SW 1271 (cell line): ENCODE measurements around the gene GATAD2A.
A peak's percentile ranks its signal among the peaks of the same experiment; 100 is the strongest.

Source experiments
- DNase-seq, 2 experiments: peaks; one replicate each; lab custom pipeline; 2025; lab: John Stamatoyannopoulos, UW

The GATAD2A gene

DNA sequence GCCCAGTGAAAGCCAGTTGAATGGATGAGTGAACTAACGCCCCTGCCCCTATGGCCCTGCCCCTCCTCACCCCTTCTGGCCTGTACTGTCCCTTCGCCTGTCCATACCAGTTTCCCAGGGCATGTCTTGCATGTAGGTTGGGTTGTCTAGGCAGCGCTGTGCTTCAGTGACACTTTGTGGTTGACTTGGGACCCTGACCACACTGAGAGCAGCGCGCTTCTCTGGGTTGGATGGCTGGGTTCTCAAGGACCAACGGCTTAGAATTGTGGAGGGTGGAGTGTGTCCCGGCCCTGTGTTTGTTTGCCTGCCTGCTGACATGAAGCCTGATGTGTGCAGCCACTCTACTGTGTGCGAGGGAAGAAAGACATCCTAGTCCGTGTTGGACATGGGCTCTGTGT is 15.8 kb downstream of the GATAD2A start:
- no peak for DNase-seq

DNA sequence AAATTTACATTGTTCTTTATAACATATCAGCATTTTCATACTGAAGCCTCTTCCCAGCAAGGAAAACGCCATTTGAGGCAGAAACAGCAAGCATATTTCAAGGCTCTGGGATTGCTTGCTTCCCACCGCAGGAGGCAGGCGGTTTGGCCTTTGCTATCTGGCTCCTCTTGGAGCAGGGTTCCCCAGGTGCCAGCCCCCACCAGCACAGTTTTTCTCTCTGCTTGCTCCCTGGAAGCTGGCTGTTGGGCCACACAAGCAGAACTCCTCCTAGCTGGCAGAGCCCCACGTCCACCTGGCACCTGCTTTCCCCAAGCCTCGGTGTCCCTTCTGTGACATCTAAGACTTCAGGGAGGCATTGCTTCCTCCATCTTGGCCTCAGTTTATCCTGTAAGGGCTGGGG is 16.7 kb downstream of the GATAD2A start:
- no peak for DNase-seq

DNA sequence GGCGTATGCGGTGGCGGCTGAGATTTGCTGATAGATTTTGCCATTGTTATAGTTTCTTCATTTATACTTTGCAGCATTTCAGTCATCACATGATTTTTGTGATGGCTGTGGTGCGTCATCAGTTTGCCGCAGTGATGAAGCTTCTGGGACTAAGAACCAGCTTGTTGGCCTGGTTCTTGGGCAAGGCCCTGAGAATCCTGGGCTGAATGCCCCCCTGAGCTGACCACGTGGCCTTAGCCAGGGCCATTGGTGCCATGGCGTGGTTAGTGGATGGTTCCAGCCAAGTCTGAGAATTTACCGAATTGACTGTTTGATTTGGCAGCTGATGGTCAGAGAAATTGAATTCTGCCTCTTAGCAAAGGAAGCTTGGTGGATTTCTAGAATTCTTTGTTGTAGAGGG is 17.8 kb downstream of the GATAD2A start:
- no peak for DNase-seq

DNA sequence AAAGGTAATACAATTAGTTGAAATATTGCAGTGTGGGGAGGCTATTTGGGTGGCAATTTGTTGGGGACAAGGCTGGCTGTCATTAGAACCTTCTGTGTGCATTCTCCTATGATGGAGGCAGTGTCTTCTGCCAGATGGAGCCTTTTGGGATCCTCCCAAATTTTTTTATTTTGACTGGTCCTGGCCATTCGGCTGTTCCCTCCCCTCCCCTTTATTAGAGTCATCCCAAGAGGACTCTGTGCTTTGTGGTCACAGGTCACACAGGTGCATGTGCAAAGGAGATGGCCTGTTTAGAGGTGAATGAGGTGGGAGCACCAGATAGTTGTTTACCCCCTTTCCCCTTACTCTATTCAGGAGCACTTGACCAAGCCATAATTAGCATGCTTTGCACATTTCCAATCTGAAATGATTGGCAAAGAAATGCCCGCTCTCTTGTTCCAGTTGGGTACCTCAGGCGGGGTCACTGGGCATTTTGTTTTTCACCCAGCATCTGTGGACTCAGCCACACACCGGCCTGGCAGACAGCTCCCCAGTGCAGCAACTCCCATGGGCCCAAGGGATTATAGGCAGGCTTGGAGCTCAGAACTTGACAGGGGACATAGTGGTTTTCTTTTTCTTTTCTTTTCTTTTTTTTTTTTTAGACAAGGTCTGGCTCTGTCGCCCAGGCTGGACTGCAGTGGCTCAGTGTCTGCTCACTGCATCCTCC is 19.8 kb downstream of the GATAD2A start:
- no peak for DNase-seq

DNA sequence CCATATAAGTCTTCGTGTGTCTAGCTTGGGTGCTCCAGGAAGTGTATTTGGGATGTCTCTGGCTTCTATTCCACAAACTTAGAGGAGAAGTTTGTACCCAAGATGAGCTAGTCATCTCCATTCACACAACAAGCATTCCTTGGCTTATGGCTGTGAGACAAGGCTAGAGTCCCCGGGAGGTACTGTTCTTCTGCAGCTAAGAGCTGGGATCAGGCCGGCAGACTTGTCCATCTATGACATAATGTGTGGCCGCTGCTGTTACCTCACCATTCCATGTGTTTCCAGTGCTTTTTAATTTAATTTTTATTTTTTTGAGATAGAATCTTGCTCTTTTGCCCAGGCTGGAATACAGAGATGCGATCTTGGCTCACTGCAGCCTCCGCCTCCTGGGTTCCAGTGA is 20.7 kb downstream of the GATAD2A start:
- no peak for DNase-seq

DNA sequence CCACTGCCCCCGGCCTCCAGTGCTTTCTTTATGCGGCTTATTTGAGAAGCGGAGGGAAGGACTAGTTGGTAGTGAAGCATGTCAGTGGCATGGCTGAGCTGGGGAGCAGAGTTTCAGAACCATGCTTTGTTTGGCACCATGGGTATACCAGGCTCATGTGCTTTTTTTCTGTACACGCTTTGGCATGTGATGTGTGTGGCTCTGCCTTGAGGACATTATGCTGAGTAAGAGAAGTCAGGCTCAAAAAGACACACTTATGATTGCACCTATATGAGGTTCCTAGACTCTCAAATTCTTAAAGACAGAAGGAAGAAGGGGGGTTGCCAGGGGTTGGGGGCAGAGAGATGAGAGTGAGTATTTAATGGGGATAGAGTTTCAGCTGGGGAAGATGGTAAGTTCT is 21.3 kb downstream of the GATAD2A start:
- DNase-seq = no peak

DNA sequence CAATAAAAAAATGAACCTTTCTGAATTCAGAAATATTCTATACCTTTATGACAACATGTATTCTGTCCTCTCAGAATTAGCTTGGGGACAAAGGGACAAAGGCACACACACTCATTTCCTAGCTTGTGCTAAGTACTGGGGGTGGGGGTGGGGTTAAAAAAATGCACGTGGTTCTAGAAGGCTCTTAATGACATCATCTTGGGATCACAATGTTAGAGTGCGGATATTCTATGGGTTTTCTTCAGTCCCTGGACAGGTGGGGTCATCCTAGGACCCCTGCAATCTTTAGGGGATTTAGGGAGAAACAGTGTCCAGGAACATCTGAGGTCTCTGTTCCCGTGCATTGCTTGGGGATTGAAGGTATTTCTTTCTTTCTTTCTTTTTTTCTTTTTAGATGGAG is 21.8 kb downstream of the GATAD2A start:
- DNase-seq = no peak

DNA sequence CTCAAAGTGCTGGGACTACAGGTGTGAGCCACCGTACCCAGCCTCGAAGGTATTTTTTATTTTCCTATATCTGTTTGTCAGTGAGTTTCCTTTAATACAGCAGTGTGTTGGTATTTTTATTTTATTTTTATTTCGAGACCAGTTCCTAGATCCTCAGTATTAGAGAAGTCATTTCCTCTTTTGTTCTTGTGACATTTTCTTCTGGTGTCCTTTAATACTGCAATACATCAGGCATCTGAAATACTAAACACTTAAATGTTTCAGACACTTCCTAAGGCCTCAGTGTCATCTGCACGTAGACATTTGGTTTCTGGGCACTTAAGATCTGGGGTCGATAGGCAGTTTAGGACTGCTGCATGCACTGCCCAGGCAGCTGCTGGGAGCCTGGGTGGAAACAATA is 22.5 kb downstream of the GATAD2A start:
- no peak for DNase-seq

DNA sequence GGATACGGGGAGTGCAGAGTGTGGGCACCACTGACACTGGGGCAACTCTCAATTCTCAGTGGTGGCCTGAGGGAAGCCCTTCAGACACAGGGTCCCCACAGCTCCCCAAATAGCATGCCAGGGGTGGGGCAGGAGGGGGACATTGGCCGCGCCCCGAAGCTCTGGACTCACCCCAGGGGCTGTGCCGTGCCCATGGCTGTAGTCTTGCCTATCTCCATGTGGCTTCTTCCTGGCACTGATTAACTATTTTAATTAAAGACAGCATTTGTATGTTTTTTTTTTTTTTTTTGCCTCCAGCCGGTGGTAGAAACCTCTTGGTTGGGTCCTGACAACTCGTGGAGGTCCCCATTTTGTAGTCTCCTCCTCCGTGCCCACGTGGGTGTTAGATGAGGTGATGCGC is 23.3 kb downstream of the GATAD2A start:
- DNase-seq = no peak

DNA sequence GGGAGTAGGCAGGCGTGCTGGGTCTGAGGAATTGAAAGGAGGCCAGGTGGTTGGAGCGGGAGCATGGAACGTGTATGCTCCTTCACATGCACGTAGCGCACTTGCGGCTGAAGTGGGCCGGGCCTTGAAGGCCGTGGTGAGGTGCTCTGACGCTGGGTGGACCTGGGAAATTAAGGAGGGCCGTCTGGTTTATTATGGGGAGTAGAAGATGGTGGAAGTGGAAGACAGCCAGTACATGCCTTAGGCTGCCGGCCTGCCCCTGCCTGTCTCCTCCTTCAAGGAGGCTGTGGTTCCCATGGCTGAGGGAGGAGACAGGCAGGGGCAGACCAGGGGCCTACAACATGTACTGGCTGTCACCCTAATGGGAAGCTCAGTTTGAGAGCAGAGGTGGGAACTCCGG is 23.9 kb downstream of the GATAD2A start:
- DNase-seq = no peak

DNA sequence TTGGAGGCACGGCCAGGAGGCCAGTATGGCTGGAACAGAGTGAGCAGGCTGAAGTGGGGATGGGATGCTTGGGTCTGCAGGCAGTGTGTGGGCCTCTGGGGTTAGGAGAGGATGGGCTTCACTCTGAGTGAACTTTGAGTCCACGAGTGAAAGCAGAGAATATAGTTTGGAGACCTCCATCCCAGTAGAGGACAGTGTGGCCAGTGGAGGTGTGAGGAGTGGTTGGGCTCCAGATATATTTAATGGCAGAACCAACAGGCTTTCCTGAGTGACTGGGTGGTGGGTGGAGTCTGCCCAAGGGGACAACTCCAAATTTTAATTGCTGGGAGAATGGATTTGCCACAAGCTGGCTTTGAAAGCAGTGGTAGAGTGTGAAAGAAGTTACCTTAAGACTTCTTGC is 27.3 kb downstream of the GATAD2A start:
- DNase-seq = no peak

DNA sequence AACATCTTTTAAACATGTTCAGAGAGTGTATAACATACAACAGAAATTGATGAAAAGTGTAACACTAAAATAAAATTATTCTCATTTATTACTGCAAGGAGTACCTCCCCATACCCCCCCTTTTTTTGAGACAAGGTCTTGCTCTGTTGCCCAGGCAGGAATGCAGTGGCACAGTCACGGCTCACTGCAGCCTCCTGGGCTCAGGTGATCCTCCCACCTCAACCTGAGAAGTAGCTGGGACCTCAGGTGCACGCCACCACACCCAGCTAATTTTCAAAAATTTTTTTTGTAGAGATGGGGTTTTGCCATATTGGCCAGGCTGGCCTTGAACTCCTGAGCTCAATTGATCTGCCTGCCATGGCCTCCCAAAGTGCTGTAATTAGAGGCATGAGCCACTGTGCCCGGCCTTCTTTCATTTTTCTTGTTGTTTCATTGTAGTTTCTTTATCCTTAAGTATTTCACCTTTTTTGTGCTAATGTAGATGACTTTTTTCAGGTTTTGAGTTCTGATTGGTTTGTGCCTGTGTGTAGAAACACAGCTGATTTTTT is 28.3 kb downstream of the GATAD2A start:
- no peak for DNase-seq

DNA sequence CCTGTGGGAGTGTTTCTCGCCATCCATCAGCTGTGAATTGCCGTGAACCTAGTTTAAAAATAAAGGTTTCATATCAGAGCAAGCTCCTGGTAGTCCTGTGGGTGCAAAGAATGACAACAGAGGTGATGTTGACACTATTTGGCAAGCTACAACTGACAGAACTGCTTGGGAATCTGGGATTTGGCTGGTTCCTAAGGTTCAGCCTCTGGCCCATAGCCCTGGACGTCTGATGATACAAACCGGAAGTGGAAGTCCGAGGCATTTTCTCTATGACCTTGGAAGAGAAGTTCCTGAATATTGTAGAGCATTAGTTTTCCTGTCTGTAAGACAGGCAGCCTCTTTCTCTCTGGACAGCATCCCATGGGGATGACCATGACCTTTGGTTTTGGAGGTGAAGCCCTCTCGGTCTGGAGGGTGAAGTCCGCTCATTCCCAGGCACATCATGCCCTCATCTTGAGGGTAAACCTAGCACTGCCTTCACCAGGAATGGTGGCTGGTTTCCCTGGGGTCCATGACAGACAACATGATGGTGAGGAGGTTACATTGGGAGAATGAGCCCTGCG is 29.1 kb downstream of the GATAD2A start:
- DNase-seq = no peak

DNA sequence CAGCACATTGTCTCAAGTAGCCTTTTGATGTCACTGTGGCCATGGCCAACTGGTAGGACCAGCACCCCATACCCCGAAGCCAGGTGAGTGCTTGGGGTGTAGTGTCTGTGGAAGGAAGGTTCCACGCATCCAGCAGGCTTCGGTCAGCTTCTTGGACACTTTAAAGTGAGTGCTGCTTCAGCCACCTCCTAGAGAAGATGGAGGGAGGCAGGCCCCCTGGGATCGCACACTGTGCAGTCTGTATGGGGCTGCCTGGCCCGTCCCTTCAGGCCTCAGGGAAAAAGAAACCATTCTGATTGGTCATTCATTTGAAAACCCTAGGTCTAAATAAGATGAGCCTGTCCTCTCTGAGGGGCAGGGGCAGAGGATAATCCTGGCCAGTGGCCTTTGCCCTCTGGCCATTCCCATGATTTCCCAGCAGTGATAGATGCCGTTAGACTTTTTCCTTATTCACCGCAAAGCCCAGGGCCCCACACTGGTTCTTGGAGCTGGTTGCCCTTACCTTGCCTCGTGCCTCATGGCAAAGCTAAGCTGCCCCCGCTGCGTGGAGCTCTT is 30.7 kb downstream of the GATAD2A start:
- no peak for DNase-seq

DNA sequence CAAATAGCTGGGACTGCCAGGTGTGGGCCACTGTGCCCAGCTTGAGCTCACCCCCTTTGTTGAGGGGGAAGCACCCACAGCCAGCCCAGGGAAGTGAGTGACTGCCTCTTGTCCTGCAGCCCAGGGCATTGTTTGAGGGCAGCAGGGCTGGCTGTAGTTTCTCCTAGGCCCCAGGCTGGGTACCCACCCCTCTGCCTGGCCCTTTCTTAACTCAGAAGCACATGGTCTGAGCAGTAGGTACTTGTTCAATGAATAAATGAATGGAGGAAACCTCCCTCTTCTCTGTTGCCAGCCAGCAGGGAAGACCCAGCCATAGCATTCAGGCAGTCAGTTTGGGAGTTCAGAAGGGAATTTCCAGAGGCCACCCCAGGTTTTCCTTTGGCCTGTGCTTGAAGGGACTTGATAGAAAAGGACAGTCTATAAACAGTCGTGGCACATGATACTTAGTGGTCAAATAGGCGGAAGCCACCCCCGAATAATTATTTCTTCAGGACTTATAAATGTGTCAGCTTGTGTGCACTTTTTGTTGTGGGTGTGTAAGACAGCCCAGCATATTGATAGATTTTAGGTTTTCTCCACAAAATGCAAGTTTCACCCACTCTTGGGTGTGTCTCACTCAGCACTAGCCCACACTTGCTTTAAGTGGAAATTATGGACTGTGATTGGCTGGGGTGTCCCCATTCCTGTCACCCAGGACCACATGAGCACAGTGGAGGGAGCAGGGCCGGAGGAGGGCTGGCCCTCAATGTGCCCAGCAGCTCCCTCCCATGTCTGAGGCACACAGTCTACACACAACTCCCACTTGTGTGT is 33.1 kb downstream of the GATAD2A start:
- DNase-seq = no peak

DNA sequence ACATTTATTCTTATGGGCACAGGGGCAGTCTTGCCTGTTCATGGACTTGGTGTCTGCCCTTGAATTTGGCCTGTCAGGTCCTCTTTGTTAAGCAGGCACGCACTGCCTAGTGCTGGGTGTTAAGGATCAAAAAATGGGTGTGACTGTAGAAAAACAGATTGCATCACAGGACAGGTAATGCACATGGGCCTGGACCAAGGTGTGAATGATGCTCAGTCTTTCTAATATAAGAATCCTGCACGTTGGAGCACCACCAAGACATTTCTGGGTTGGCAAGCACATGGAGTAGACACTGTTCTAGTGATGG is 33.7 kb downstream of the GATAD2A start:
- DNase-seq = no peak

DNA sequence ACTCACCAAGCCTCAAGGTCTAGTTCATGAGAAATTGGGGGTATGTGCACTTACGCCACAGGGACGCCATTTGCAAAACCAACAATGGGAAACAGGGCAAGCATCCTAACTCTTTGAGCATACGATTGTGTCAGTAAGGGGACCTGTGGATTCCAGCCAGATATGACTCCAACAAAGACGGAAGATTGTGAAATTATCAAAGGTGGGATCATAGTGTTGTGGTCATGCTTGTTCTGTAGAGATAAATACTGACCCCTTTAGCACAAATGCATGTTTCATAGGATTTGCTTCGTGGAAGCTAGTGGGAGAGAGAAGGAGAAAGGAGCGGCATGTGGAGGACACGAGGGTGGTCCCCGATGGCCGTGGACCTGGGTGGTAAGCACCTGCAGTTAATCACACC is 37.8 kb downstream of the GATAD2A start:
- DNase-seq = no peak

DNA sequence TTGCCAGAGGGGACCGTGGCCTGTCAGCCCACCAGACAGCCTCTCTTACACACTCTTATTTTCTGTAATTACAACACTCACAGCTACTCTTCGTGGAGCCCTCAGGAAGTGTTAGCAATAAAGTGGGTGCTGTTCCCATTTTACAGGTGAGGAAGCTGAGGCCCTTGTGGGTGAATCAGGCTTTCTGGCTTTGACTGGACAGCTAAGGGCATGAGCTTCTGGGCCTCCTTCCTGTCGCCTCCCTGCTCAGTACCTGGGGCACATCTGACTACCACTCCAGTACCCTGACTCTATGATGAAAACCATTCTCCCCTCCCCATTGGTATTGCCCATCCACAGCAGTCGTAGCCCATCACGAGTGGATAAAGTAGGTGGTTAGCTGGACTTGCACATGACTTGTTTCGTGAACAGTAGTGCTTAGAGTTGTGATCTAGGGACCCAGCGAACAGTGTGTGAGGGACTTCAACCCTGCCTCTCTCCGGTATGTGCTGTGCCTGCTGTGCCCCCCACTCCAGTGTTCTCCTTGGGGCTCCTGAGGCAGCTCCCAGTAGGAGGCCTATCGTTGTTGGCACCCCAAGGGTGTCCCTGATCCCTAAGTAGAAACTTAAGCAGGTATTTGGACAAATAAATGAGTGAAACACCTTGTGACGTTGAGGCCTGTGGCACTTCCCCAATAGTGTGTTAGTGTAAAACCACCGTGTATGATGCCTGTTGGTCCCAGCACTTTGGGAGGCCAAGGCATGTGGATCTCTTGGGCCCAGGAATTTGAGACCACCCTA is 38.6 kb downstream of the GATAD2A start:
- DNase-seq = no peak

DNA sequence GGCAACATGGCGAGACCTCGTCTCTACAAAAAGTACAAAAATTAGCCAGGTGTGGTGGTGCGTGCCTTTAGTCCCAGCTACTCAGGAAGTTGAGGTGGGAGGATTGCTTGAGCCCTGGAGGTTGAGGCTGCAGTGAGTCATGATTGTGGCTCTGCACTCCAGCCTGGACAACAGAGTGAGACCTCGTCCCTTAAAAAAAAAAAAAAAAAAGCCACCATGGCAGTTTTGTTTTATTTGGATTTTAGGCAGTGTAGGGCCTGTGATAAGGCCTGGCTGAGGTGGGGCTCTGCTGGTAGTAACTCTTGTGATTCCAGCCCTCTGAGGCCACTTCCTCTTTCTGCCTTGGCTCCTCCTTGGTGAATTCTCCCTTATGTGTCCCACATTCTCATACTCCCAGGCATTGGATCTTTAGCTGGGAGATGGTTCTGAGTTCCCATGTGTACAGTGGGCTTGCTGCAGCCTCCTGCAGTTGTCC is 39.2 kb downstream of the GATAD2A start:
- peak in 1 of 2 experiments; percentile 12 for DNase-seq

DNA sequence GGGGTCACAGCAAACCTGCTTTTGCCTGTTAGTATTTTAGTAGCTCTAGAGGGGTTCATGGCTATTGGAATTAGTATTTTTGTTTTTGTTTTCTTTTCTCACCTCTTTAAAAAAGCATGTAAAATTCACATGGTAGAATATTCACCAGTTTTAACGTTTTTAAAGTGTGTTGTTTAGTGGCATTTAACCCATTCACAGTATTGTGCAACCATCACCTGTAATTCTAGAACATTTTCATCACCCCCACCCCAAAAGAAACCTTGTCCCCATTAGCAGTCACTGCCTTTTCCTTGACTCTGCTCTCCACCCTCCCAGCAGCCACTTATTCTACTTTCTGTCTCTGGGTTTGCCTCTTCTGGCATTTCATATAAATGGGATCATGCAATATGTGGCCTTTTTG is 39.8 kb downstream of the GATAD2A start:
- no peak for DNase-seq

DNA sequence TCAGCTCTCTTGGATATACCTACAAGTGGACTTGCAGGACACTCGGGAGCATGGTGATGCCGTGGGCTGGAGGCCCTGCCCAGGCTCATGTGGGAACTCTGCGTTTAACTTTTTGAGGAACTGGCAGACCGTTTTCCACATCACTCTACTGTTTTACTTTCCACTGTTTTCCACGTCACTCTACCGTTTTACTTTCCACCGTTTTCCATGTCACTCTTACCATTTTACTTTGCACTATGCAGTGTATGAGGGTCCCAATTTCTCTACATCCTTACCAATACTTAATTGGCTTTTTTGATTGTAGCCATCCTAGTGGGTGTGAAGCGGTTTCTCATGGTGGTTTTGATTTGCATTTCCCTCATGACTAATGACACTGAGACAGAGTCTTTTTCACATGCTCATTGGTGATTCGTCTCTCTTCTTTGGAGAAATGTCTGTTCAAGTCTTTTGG is 40.5 kb downstream of the GATAD2A start:
- no peak for DNase-seq
